Activated T-cell treated with anti-CD3 and anti-CD28 coated beads, Interleukin-2, amount 50 U/mL, for 24 hours (primary cell): ENCODE results near the gene CLCA1.

Experiments used
- DNase-seq: peaks from one replicate; pipeline ENCODE4 v3.0.0-alpha.2; 2020
- H3K27ac Mint-ChIP-seq: 2 replicates; pipeline ENCODE4 v1.8.0; 2020; ENCODE audit warnings: mild to moderate bottlenecking, mixed read lengths
- H3K27me3 Mint-ChIP-seq: 2 replicates; pipeline ENCODE4 v1.8.0; 2020; ENCODE audit warnings: mixed read lengths
- H3K36me3 Mint-ChIP-seq: 2 replicates; pipeline ENCODE4 v1.8.0; 2020; ENCODE audit warnings: low read depth, mixed read lengths
- H3K4me1 Mint-ChIP-seq: 2 replicates; pipeline ENCODE4 v1.8.0; 2020; ENCODE audit warnings: low read depth, mixed read lengths
- H3K4me3 Mint-ChIP-seq: 2 replicates; pipeline ENCODE4 v1.8.0; 2020; ENCODE audit warnings: mild to moderate bottlenecking, moderate library complexity, mixed read lengths
- H3K9me3 Mint-ChIP-seq: 2 replicates; pipeline ENCODE4 v1.8.0; 2020; ENCODE audit warnings: mixed read lengths

Gene CLCA1

GRCh38 chr1:86468501-86468977 lies at the start of gene CLCA1:
Gene CLCA1 (plus strand): TSS chr1:86468927. CDS start chr1:86468972, 45 bp downstream.
- H3K9me3 Mint-ChIP-seq, result no peaks in the 10 kb centered on the region
- H3K4me1 Mint-ChIP-seq, result peaks cover 9% of the 10 kb centered on the region
- no peak within 1 kb of the TSS for H3K27ac Mint-ChIP-seq
- DNase-seq, result no peak
- peaks cover 22% of the 10 kb centered on the region for H3K27me3 Mint-ChIP-seq
- H3K4me3 Mint-ChIP-seq, result no peak within 1 kb of the TSS
- no peaks in the 10 kb centered on the region for H3K36me3 Mint-ChIP-seq

DNA sequence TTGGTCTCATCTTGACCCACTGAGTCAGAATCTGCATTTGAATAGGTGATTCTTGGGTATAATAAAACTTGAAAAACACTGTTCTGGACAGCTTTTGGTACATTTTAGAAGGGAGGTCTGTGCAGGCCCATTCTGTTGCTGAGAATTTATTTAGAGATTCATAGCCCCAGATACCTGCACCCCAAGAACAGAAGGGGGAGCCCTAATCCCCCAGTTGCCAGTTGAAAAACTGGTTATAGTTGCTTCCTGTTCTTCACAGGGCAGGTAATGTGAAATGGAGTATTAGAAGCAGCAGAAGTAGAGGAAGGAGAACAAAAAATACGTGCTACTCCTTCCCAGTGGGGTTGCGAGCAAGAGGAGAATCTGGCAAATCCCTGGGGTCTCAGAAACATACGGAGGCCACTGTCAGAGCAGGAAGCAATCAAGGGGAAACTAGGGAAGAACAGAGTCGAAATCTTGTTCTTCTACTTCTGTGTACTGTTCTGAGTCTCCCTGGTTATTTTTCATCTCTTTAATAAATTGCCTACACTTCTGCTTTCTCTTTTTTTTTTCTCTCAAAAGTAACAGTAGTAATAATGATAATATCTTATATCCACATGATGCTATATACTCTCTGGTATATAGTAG lies 49.3 kb upstream of the CLCA1 start:
- Mint-ChIP-seq H3K27ac (no peak overlapping the region), H3K27me3 (peaks cover 4% of the 10 kb centered on the region), H3K4me3 (no peak overlapping the region), H3K9me3 (no peaks in the 10 kb centered on the region), H3K36me3 (no peaks in the 10 kb centered on the region), H3K4me1 (peaks cover 4% of the 10 kb centered on the region)
- no peak for DNase-seq

DNA sequence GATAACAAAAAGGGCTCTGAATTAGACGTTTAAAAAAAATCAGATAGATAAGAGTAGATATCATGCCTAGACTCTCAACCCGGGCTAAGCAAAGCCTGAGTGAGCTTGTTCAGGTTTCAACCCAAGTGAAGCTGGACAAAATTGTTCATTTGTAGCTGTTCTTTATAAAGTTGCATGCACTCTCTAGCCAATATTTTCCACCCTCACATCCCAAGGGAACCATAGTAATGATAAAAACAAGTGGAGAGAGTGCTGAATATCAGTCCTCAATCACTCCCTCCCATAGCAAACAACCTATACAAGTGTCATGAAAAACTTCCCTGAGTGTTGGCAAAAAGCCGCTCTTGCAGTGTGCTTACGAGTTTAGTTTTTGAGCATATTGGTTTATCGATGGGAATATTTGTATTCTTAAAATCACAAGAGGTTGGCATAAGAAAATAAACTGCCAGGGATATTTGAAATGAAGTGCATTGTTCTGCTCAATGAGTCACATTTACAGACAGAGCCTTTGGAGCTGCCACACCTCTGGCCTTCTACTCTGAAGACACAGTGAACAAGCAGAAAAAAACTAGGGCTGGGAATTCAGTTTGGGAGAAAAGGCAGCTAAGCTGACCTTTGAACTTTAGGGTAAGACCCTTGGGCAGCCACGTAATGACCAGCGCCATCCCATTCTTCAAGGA lies 47.0 kb upstream of the CLCA1 start:
- peaks cover 4% of the 10 kb centered on the region for H3K4me1 Mint-ChIP-seq
- no peaks in the 10 kb centered on the region for H3K36me3 Mint-ChIP-seq
- H3K9me3 Mint-ChIP-seq, result no peaks in the 10 kb centered on the region
- no peak overlapping the region for H3K27ac Mint-ChIP-seq
- peaks cover 8% of the 10 kb centered on the region for H3K27me3 Mint-ChIP-seq
- no peak overlapping the region for H3K4me3 Mint-ChIP-seq
- DNase-seq, result no peak

DNA sequence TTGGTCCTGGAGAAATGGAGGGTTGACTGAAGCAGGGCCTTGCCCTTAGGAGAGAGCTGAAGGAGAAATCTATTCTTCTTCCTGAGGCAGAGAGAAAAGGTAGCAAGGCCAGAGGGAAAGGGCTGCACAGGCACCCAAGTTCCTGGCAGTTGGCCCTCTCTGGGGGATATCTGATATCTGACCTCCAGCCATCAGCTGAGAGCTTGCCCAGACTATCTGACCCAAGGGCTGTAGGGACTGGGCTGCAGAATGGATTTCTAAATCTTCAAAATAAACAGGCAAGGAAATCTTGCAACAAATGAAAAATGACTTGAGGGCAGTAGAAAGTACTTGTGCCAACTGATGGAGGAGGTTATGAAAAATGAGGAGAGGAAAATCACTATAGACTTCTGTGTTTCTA lies 45.3 kb upstream of the CLCA1 start:
- peaks cover 8% of the 10 kb centered on the region for H3K27me3 Mint-ChIP-seq

GRCh38 chr1:86423873-86424272 lies 44.9 kb upstream of the CLCA1 start, which contains the start of gene CLCA2:
Gene CLCA2 (plus strand): TSS chr1:86424171. CDS start chr1:86424248, 77 bp downstream.
- peaks cover 8% of the 10 kb centered on the region for H3K27me3 Mint-ChIP-seq
- no peak within 1 kb of the TSS for H3K27ac Mint-ChIP-seq
- H3K9me3 Mint-ChIP-seq, result no peaks in the 10 kb centered on the region
- no peak for DNase-seq
- no peaks in the 10 kb centered on the region for H3K36me3 Mint-ChIP-seq
- H3K4me3 Mint-ChIP-seq, result no peak within 1 kb of the TSS
- peaks cover 4% of the 10 kb centered on the region for H3K4me1 Mint-ChIP-seq

More for the DNA sequence above, 45.3 kb upstream of the CLCA1 start:
- H3K4me1 Mint-ChIP-seq, result peaks cover 4% of the 10 kb centered on the region
- H3K36me3 Mint-ChIP-seq, result no peaks in the 10 kb centered on the region
- H3K27ac Mint-ChIP-seq, result no peak overlapping the region
- no peaks in the 10 kb centered on the region for H3K9me3 Mint-ChIP-seq
- H3K4me3 Mint-ChIP-seq, result no peak overlapping the region
- DNase-seq, result no peak

DNA sequence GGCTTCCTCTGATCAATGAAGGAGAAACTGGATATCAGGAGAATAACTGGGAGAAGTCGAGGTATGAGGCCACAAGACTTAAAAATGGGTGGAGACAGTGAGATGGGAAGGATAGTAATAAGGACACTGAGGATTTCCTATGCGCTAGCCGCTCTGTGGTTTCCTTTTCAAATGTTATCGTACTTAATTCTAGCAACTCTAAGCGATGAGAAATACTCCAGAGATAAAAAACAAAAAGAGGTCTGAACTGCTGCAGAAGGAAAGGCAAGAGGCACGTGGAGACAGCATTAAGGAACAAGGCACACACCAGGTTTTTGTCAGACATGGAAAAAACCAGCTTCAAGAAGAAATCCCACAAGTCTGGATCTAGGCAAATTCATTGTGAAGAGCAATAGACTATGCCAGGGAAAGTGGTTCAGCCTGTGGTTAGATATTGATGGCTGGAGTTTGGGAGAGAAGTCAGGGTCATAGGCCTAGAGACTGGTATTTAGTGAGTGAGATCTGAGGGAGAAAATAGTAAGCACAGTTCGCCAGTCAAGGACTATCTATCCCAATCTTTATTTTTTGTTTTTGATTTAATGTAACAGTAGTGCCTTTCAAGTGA lies 39.5 kb upstream of the CLCA1 start:
- no peaks in the 10 kb centered on the region for H3K4me1 Mint-ChIP-seq
- no peak overlapping the region for H3K27ac Mint-ChIP-seq
- H3K27me3 Mint-ChIP-seq, result peaks cover 5% of the 10 kb centered on the region
- DNase-seq, result no peak
- no peak overlapping the region for H3K4me3 Mint-ChIP-seq
- no peaks in the 10 kb centered on the region for H3K9me3 Mint-ChIP-seq
- no peaks in the 10 kb centered on the region for H3K36me3 Mint-ChIP-seq

- H3K9me3 Mint-ChIP-seq, result no peaks in the 10 kb centered on the region
Measured at GRCh38 chr1:86429835-86430234, 38.9 kb upstream of the CLCA1 start.

GRCh38 chr1:86430376-86430775 lies 38.4 kb upstream of the CLCA1 start:
- no peaks in the 10 kb centered on the region for H3K9me3 Mint-ChIP-seq
- no peak for DNase-seq
- H3K27ac Mint-ChIP-seq, result no peak overlapping the region
- H3K4me3 Mint-ChIP-seq, result no peak overlapping the region
- no peaks in the 10 kb centered on the region for H3K4me1 Mint-ChIP-seq
- no peaks in the 10 kb centered on the region for H3K27me3 Mint-ChIP-seq
- no peaks in the 10 kb centered on the region for H3K36me3 Mint-ChIP-seq

More at GRCh38 chr1:86429835-86430234, 38.9 kb upstream of the CLCA1 start:
- H3K4me3 Mint-ChIP-seq, result no peak overlapping the region
- H3K36me3 Mint-ChIP-seq, result no peaks in the 10 kb centered on the region
- no peak overlapping the region for H3K27ac Mint-ChIP-seq
- DNase-seq, result no peak
- H3K27me3 Mint-ChIP-seq, result no peaks in the 10 kb centered on the region
- no peaks in the 10 kb centered on the region for H3K4me1 Mint-ChIP-seq

DNA sequence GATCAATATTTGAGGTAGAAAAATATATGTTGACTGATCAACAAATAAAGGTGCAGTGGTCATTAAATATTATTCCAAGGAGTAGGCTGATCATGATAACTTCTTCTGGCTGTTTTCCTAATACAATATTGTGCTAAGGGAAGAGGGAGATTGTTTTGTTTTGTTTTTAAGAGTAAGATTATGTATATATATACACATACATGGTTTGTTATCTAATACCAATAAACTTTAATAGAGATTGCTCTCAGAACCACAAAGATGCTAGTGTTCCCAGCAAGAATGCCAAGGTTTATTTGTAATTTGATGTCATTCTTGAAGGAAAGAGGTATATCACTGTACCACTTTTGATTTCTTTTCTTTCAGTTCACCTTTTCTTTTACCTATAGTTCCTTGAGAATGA lies 34.7 kb upstream of the CLCA1 start:
- H3K27ac Mint-ChIP-seq, result no peak overlapping the region
- H3K4me3 Mint-ChIP-seq, result no peak overlapping the region
- H3K9me3 Mint-ChIP-seq, result no peaks in the 10 kb centered on the region
- no peaks in the 10 kb centered on the region for H3K4me1 Mint-ChIP-seq
- no peaks in the 10 kb centered on the region for H3K36me3 Mint-ChIP-seq
- H3K27me3 Mint-ChIP-seq, result peaks cover 7% of the 10 kb centered on the region
- no peak for DNase-seq

DNA sequence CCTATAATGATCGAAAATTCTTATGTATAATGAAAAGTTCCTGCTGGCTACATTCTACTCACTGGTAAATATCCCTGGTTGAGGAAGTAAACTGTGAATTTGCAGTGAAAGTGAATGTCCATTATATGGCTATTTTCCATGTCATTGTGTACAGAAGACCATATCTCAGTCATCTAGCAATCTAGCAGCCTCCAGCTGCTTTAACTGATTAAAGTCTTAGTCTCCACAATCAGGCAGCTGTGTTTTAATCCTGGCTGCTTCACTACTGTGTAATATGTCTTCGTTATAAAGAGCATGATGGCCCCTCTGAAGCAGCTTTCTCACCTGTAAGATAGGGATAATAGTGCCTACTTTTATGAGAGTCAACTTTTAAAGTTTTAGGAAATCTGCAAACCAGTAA lies 33.4 kb upstream of the CLCA1 start:
- no peak overlapping the region for H3K4me3 Mint-ChIP-seq
- H3K9me3 Mint-ChIP-seq, result no peaks in the 10 kb centered on the region
- no peaks in the 10 kb centered on the region for H3K4me1 Mint-ChIP-seq
- H3K27ac Mint-ChIP-seq, result no peak overlapping the region
- peaks cover 7% of the 10 kb centered on the region for H3K27me3 Mint-ChIP-seq
- no peaks in the 10 kb centered on the region for H3K36me3 Mint-ChIP-seq
- DNase-seq, result no peak

GRCh38 chr1:86436041-86436440 lies 32.7 kb upstream of the CLCA1 start:
- H3K27me3 Mint-ChIP-seq, result peaks cover 7% of the 10 kb centered on the region

DNA sequence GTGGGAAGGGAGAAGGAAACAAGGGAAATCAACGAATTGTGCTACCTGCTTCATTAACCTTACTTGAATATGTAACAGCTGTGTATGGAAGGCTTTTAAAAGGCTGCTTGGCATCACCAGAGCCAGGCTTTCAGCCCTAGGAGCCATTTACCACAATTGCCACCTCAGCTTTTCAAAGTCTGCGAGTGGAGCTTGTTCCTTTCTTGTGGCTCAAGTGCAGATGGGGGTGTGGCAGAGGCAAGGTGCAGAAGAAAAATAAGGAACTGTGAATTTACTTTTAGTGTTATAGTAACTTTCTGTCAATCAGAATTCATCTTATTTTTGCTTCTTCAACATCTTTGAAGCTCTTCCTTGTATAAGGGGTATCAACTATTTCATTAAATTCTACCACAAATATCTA lies 27.1 kb upstream of the CLCA1 start:
- H3K27me3 Mint-ChIP-seq, result peaks cover 4% of the 10 kb centered on the region
- peaks cover 10% of the 10 kb centered on the region for H3K4me1 Mint-ChIP-seq
- H3K36me3 Mint-ChIP-seq, result no peaks in the 10 kb centered on the region
- no peaks in the 10 kb centered on the region for H3K9me3 Mint-ChIP-seq
- DNase-seq, result no peak
- no peak overlapping the region for H3K27ac Mint-ChIP-seq
- H3K4me3 Mint-ChIP-seq, result no peak overlapping the region

More at GRCh38 chr1:86436041-86436440, 32.7 kb upstream of the CLCA1 start:
- no peak for DNase-seq
- H3K36me3 Mint-ChIP-seq, result no peaks in the 10 kb centered on the region
- no peak overlapping the region for H3K4me3 Mint-ChIP-seq
- no peak overlapping the region for H3K27ac Mint-ChIP-seq
- no peaks in the 10 kb centered on the region for H3K4me1 Mint-ChIP-seq
- no peaks in the 10 kb centered on the region for H3K9me3 Mint-ChIP-seq

DNA sequence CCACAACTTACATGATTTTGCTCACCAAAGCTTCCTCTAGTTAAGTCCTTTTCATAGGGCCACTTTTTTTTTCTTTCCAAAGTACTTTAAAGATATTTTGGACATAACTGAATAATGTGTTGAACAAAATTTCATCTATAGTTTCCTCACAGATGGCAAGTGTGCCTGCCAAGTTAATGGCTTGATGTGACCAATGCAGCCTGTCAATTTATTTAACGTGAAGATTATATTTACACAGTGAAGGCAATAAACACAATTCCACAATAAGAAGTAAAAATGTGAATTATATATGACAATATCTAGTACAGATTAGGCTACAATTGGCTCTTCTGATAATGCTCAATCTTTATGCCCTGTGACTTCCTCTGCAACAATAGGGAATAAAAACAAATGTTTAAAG lies 26.7 kb upstream of the CLCA1 start:
- DNase-seq, result no peak
- Mint-ChIP-seq H3K4me1 (peaks cover 10% of the 10 kb centered on the region), H3K27ac (no peak overlapping the region), H3K9me3 (no peaks in the 10 kb centered on the region), H3K4me3 (no peak overlapping the region), H3K27me3 (peaks cover 3% of the 10 kb centered on the region), H3K36me3 (no peaks in the 10 kb centered on the region)

GRCh38 chr1:86445919-86446318 lies 22.8 kb upstream of the CLCA1 start:
- Mint-ChIP-seq H3K36me3 (no peaks in the 10 kb centered on the region), H3K27me3 (no peaks in the 10 kb centered on the region), H3K4me3 (no peak overlapping the region), H3K27ac (no peak overlapping the region), H3K4me1 (peaks cover 10% of the 10 kb centered on the region), H3K9me3 (no peaks in the 10 kb centered on the region)
- DNase-seq, result no peak

GRCh38 chr1:86447198-86447790 lies 21.4 kb upstream of the CLCA1 start:
- Mint-ChIP-seq H3K27ac (no peak overlapping the region), H3K27me3 (no peaks in the 10 kb centered on the region), H3K36me3 (no peaks in the 10 kb centered on the region), H3K4me1 (no peaks in the 10 kb centered on the region), H3K4me3 (no peak overlapping the region), H3K9me3 (no peaks in the 10 kb centered on the region)
- no peak for DNase-seq
